Fibroblast of skin of right biceps (primary cell): ENCODE measurements around the gene KRTAP9-2.
"Not testable (repeated sequence)": the region's sequence is repeated elsewhere in the genome, so short reads cannot be mapped to it uniquely, and the experiment has no call there.

ENCODE experiments used
- DNase-seq: peaks from one replicate; pipeline ENCODE4 v3.0.0-alpha.2; 2013

The KRTAP9-2 gene

DNA sequence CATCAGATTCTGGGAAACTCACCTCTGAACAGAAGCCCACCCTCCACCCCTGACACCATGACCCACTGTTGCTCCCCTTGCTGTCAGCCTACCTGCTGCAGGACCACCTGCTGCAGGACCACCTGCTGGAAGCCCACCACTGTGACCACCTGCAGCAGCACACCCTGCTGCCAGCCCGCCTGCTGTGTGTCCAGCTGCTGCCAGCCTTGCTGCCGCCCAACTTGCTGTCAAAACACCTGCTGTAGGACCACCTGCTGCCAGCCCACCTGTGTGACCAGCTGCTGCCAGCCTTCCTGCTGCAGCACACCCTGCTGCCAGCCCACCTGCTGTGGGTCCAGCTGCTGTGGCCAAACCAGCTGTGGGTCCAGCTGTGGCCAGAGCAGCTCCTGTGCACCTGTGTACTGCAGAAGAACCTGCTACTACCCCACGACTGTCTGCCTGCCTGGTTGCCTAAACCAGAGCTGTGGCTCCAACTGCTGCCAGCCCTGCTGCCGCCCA is at the start of gene KRTAP9-2:
Gene KRTAP9-2 (plus strand): TSS at position 51 of the 498 bp plus-strand sequence. CDS start 7 bp downstream, at position 58.
- DNase-seq, result not testable (repeated sequence)

- no peak for DNase-seq
Observed at GRCh38 chr17:41176744-41177387, 49.6 kb upstream of the KRTAP9-2 start.

- DNase-seq, result no peak
Observed at GRCh38 chr17:41177727-41178271, 48.6 kb upstream of the KRTAP9-2 start, which contains the start of gene KRTAP4-2. Gene KRTAP4-2, minus strand, starts transcription at chr17:41178221. Its CDS starts 57 bp downstream, at chr17:41178164.

DNA sequence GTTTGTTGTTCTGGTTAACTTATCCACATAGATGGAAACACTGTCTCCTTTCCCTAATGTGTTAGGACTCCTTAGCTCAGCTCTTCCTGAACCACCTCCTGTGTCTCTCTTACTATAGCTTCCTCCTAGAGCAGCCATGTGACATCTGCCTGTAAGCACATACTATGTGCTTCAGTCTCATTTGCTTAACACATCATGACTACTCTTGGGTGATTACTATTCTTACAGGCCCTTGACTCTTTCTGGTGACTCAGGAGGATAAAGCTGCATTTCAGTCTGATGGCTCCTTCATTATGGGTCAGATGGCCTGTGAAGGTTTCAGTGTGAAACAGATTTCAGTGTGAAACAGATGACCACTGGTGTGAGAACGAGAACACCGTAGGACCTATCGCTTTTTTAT is 48.1 kb upstream of the KRTAP9-2 start:
- DNase-seq, result peak; percentile 68

DNA sequence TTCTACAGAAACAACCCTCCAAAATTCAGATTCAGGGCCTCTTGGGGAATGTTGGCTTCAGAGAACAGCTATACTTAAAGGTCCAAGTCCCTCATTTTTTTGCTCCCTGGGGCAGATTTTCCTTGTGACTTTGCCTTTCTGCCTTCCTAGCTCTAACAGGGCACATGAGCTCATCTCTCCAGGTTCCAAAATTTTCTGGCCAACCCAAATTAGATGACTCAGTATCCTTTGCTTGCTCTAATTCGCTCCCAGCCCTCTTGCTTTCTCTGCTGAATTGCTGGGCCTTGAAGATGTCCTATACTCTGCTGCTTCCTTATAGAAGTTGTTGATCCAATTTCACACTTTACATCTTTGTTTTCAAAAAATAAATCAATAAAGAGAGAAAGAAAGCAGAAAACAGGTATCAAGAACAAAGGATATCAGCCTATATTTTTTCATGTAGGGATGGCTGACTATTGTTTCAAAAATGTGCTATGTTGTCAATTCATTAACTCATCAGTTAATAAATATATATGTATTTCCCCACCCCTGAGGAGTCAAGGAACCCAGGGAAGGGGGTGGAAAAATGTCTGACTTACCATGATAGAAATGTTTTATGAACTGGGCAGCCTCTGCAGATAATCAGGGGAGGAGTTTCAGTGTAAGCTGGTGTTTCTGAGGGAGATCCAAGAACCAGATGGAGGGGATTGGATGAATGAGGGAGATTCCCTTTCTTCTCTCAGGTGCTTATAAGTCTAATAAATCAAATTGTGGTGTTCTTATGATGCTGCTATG is 47.4 kb upstream of the KRTAP9-2 start:
- DNase-seq, result peak; percentile 65

DNA sequence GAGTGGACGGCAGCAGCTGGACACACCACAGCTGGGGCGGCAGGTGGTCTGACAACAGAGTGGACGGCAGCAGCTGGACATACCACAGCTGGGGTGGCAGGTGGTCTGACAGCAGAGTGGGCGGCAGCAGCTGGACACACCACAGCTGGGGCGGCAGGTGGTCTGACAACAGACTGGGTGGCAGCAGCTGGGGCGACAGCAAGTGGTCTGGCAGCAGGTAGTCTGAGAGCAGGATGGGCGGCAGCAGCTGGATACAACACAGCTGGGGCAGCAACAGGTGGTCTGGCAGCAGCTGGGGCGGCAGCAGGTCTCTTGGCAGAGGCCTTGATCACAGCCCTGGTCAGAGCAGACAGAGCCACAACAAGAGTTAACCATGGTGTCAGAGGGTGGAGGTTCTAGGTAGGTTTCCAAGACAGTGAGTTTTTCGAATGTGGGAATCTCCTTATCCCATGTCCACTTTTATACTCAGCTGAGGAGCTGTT is 41.9 kb upstream of the KRTAP9-2 start, which contains the start of gene KRTAP4-1:
Gene KRTAP4-1 (minus strand): TSS at position 432 of the 482 bp plus-strand sequence. CDS start 57 bp downstream, at position 375.
- DNase-seq, result no peak

- DNase-seq, result no peak
Observed at GRCh38 chr17:41185001-41185400, 41.4 kb upstream of the KRTAP9-2 start.

- DNase-seq, result no peak
Observed at GRCh38 chr17:41186872-41187271, 39.6 kb upstream of the KRTAP9-2 start.

GRCh38 chr17:41189837-41190318 is 36.6 kb upstream of the KRTAP9-2 start, which contains the start of gene KRTAP9-1:
Gene KRTAP9-1, plus strand, starts transcription at chr17:41189887. Its CDS starts 0 bp downstream, at chr17:41189887.
- not testable (repeated sequence) for DNase-seq

DNA sequence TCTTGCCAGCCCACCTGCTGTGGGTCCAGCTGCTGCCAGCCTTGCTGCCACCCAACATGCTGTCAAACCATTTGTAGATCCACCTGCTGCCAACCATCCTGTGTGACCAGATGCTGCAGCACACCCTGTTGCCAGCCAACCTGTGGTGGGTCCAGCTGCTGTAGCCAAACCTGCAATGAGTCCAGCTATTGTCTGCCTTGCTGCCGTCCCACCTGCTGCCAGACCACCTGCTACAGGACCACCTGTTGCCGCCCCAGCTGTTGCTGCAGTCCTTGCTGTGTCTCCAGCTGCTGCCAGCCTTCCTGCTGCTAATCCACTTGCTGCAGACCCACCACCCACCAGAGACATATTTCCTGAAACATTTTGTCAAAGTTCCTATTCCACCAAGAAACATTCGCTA is 36.1 kb upstream of the KRTAP9-2 start:
- DNase-seq, result no peak

DNA sequence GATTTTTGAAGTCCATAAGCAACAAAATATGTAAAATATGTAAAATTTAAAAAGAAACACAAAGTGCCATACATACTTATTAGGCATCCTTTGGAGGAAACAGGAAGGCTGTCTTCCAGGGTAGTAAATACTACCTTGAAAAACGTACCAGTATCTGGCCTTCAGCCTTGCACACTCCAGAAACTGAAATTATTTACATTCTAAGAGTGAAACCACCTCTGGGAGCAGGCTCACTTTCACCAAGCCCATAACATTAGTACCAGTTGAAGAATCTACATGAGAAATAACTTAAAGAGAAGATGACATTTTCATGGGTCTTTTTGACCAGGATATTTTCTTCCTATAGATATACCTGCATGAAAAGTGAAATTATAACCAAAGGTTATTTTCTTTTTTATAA is 30.4 kb upstream of the KRTAP9-2 start:
- no peak for DNase-seq

DNA sequence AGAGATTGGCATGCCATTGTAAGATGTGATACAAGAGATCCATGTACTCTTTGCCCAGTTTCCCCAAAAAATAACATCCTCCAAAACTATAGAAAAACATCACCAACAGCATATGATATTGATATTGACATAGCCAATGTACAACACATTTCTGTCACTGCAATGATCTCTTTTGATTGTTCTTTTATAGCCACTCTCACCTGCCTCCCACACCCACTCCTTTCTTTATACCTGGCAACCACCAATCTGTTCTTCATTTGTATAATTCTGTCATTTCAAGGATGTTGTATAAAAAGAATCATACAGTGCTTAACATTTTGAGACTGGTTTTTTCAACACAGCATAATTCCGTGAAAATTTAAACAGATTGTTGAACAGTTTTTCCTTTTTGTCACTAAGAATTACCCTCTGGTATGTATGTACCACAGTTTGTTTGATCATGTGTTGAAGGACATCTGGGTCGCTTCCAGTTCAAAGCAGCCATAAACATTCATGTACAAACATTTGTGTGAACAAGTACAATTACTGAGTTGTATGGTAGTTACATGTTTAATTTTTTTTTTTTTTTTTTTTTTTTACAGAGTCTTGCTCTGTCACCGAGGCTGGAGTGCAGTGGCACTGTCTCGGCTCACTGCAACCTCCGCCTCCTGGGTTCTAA is 26.9 kb upstream of the KRTAP9-2 start:
- DNase-seq, result no peak

GRCh38 chr17:41211845-41212466 is 14.5 kb upstream of the KRTAP9-2 start:
- peak; percentile 45 for DNase-seq

DNA sequence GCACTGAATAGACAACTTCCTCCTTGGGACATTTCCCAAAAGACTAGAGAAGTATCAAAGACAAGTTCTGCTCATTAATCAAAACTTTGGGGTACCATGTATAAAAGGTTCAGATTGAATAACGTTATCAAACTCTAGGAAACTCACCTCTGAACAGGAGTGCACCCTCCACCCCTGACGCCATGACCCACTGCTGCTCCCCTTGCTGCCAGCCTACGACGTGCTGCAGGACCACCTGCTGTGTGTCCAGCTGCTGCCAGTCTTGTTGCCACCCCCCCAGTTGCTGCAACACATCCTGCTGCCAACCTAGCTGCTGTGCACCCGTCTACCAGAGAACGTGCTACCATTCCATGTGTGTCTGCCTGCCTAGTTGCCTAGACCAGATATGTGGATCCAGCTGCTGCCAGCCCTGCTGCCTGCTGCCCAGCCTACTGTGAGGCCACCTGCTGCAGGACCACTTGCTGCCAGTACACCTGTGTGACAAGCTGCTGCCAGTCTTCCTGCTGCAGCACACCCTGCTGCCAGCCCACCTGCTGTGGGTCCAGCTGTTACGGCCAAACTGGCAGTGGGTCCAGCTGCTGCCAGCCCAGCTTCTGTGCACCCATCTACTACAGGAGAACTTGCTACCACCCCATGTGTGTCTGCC is 13.8 kb upstream of the KRTAP9-2 start:
- no peak for DNase-seq

DNA sequence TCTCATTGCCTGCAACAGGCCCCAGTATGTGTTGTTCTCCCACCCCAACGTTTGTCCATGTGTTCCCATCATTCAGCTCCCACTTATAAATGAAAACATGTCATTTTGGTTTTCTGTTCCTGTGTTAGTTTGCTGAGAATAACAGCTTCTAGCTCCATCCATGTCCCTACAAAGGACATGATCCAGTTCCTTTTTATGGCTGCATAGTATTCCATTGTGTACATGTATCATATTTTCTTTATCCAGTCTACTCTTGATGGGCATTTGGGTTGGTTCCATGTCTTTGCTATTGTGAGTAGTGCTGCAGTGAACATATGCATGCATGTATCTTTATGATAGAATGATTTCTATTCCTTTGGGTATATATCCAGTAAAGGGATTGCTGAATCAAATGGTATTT is 10.8 kb upstream of the KRTAP9-2 start:
- no peak for DNase-seq

GRCh38 chr17:41223821-41224220 is 2.6 kb upstream of the KRTAP9-2 start:
- peak; percentile 18 for DNase-seq

- DNase-seq, result no peak
Observed at GRCh38 chr17:41226051-41226450, 397 bp upstream of the KRTAP9-2 start.

- no peak for DNase-seq
Observed at GRCh38 chr17:41230094-41230493, 3.6 kb downstream of the KRTAP9-2 start.

- no peak for DNase-seq
Observed at GRCh38 chr17:41231731-41232130, 5.3 kb downstream of the KRTAP9-2 start.

DNA sequence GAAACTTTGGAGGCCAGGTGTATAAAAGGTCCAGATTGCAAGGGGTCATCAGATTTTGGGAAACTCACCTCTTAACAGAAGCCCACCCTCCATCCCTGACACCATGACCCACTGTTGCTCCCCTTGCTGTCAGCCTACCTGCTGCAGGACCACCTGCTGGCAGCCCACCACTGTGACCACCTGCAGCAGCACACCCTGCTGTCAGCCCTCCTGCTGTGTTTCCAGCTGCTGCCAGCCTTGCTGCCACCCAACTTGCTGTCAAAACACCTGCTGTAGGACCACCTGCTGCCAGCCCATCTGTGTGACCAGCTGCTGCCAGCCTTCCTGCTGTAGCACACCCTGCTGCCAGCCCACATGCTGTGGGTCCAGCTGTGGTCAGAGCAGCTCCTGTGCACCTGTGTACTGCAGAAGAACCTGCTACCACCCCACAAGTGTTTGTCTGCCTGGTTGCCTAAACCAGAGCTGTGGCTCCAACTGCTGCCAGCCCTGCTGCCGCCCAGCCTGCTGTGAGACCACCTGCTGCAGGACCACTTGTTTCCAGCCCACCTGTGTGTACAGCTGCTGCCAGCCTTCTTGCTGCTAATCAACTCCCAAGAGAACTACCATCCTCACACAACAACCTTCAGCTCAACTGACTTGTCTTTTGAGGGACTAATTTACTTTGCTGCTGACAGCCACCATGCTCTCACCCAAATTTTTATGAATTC is 6.1 kb downstream of the KRTAP9-2 start, which contains the start of gene KRTAP9-3:
Gene KRTAP9-3 (plus strand): TSS at position 51 of the 707 bp plus-strand sequence. CDS start 53 bp downstream, at position 104.
- DNase-seq, result not testable (repeated sequence)

- not testable (repeated sequence) for DNase-seq
Observed at GRCh38 chr17:41237116-41237515, 10.7 kb downstream of the KRTAP9-2 start.
